HEK293T (cell line): ENCODE data around the gene PRRC1.

ENCODE experiments used
- ARNT ChIP-seq: fragments of 450-650 bp; IDR thresholded peaks from 2 replicates; pipeline ENCODE4 v1.6.1; 2017; ENCODE audit warnings: mild to moderate bottlenecking
- BHLHE40 ChIP-seq: fragments of 450-650 bp; IDR thresholded peaks from 2 replicates; pipeline ENCODE4 v1.6.1; 2016; ENCODE audit warnings: mild to moderate bottlenecking, moderate library complexity, borderline replicate concordance
- ELF4 ChIP-seq: fragments of 450-650 bp; IDR thresholded peaks from 2 replicates; pipeline ENCODE4 v1.6.1; 2017; ENCODE audit warnings: antibody characterized with exemption
- FOXA1 ChIP-seq: fragments of 450-650 bp; IDR thresholded peaks from 2 replicates; pipeline ENCODE4 v1.6.1; 2016; ENCODE audit warnings: mild to moderate bottlenecking
- FOXK2 ChIP-seq: fragments of 450-650 bp; IDR thresholded peaks from 2 replicates; pipeline ENCODE4 v1.6.1; 2016; ENCODE audit warnings: mild to moderate bottlenecking
- FOXM1 ChIP-seq: fragments of 450-650 bp; IDR thresholded peaks from 2 replicates; pipeline ENCODE4 v1.6.1; 2017; ENCODE audit warnings: mild to moderate bottlenecking, borderline replicate concordance
- L3MBTL2 ChIP-seq: fragments of 450-650 bp; conservative IDR thresholded peaks from 2 replicates; pipeline ENCODE4 v1.6.1; 2016; ENCODE audit warnings: mild to moderate bottlenecking
- PKNOX1 ChIP-seq: fragments of 450-650 bp; IDR thresholded peaks from 2 replicates; pipeline ENCODE4 v1.6.1; 2016
- SP1 ChIP-seq: fragments of 450-650 bp; IDR thresholded peaks from 2 replicates; pipeline ENCODE4 v1.6.1; 2017
- SUZ12 ChIP-seq: fragments of 450-650 bp; IDR thresholded peaks from 2 replicates; pipeline ENCODE4 v1.6.1; 2016; ENCODE audit warnings: mild to moderate bottlenecking
- TARDBP ChIP-seq: fragments of 450-650 bp; IDR thresholded peaks from 2 replicates; pipeline ENCODE4 v1.6.1; 2016
- ZNF384 ChIP-seq: fragments of 450-650 bp; IDR thresholded peaks from 2 replicates; pipeline ENCODE4 v1.6.1; 2016

- TF ChIP-seq FOXM1 (no peak), FOXK2 (no peak), SP1 (no peak), FOXA1 (no peak), PKNOX1 (no peak), BHLHE40 (no peak), L3MBTL2 (no peak), SUZ12 (no peak), ZNF384 (no peak), TARDBP (no peak), ARNT (no peak), ELF4 (no peak)
Measured at GRCh38 chr5:127555826-127556225, 38.4 kb downstream of the PRRC1 start.
